Keratinocyte (primary cell): ENCODE results near the gene BHLHE23. TPM values are rescaled to one million over a fixed set of nuclear protein-coding genes. Genes with fewer than 3 reads are reported as not detected.

ENCODE experiments used
- DNase-seq: peaks from one replicate; pipeline ENCODE4 v3.0.0-alpha.2; 2011; ENCODE audit warnings: low read depth, missing footprints, low spot score
- FAIRE-seq: peaks from 2 replicates; lab custom pipeline; 2011; peaks lifted over from hg19 to GRCh38; lab: Jason Lieb, UNC
- H2AFZ ChIP-seq: 2 replicates; pipeline ENCODE4 v1.6.0; 2012; ENCODE audit warnings: low read length, control low read depth, inconsistent platforms; ENCODE audit not compliant: control insufficient read depth
- H3K27ac ChIP-seq: 2 replicates; pipeline ENCODE4 v1.5.1; 2011; ENCODE audit warnings: low read length; ENCODE audit not compliant: control insufficient read depth, insufficient read depth
- H3K27me3 ChIP-seq: 3 replicates; pipeline ENCODE4 v1.6.0; 2011; ENCODE audit warnings: low read length; ENCODE audit not compliant: control insufficient read depth, insufficient read depth; ENCODE audit errors: extremely low read depth
- H3K36me3 ChIP-seq, 2 experiments: 2 replicates in 1 of 2; 3 replicates in 1 of 2; pipeline ENCODE4 v1.5.1; 2011; ENCODE audit warnings: low read length in 2 of 2, mild to moderate bottlenecking in 1 of 2; ENCODE audit not compliant: control insufficient read depth in 2 of 2, insufficient read depth in 2 of 2; ENCODE audit errors: extremely low read depth in 1 of 2
- H3K4me1 ChIP-seq: 3 replicates; pipeline ENCODE4 v1.5.1; 2011; ENCODE audit warnings: low read length; ENCODE audit not compliant: control insufficient read depth, insufficient read depth; ENCODE audit errors: extremely low read depth
- H3K4me2 ChIP-seq: 3 replicates; pipeline ENCODE4 v1.6.0; 2011; ENCODE audit warnings: low read depth, low read length; ENCODE audit not compliant: control insufficient read depth, insufficient read depth; ENCODE audit errors: extremely low read depth
- H3K4me3 ChIP-seq, 3 experiments: fragments of 200-600 bp in 1 of 3; sonication (generic) in 1 of 3; 2 replicates in 2 of 3; 3 replicates in 1 of 3; pipeline ENCODE4 v1.5.1; 2011 to 2016; ENCODE audit warnings: low read length in 3 of 3, mild to moderate bottlenecking in 3 of 3, control low read depth in 2 of 3, inconsistent platforms in 1 of 3, low read depth in 1 of 3, mixed read lengths in 1 of 3, mixed run types in 1 of 3, moderate library complexity in 1 of 3; ENCODE audit not compliant: control insufficient read depth in 2 of 3, insufficient read depth in 2 of 3; ENCODE audit errors: extremely low read depth in 1 of 3
- H3K79me2 ChIP-seq: 2 replicates; pipeline ENCODE4 v1.6.0; 2012; ENCODE audit warnings: low read length; ENCODE audit not compliant: control insufficient read depth, insufficient read depth
- H3K9ac ChIP-seq: 3 replicates; pipeline ENCODE4 v1.6.0; 2011; ENCODE audit warnings: low read length; ENCODE audit not compliant: control insufficient read depth, insufficient read depth; ENCODE audit errors: extremely low read depth
- H3K9me1 ChIP-seq: 3 replicates; pipeline ENCODE4 v1.6.0; 2011; ENCODE audit warnings: low read length; ENCODE audit not compliant: control insufficient read depth, insufficient read depth; ENCODE audit errors: extremely low read depth
- H3K9me3 ChIP-seq: 2 replicates; pipeline ENCODE4 v1.5.1; 2012; ENCODE audit warnings: low read depth, low read length; ENCODE audit not compliant: control insufficient read depth
- H4K20me1 ChIP-seq: 3 replicates; pipeline ENCODE4 v1.6.0; 2011; ENCODE audit warnings: low read length; ENCODE audit not compliant: control insufficient read depth, insufficient read depth; ENCODE audit errors: extremely low read depth
- EZH2 ChIP-seq: IDR thresholded peaks from one replicate; pipeline ENCODE4 v1.6.1; 2012; ENCODE audit warnings: inconsistent platforms, mild to moderate bottlenecking, low read length, moderate library complexity
- dilution Hi-C: fragments of 300-500 bp; cut with MboI; formaldehyde crosslinking; loops from one replicate; pipeline ENCODE4 v1.7.0; 2020; ENCODE audit warnings: low sequenced_read_pairs; ENCODE audit not compliant: extremely low pct_ligation_motif_present
- polyA plus RNA-seq, 5 experiments: library from polyadenylated mRNA; depleted of rRNA in 3 of 5; stranded (reverse) in 3 of 5; stranded (forward) in 1 of 5; unstranded in 1 of 5; fragments of >200 nt; gene quantifications; 1 replicate in 1 of 5; 2 replicates in 3 of 5; 3 replicates in 1 of 5; pipeline versions ENCODE4 v1.2.1 to v1.2.3, GENCODE V29; 2011 to 2012; ENCODE audit warnings: missing spikeins in 2 of 5, low read depth in 1 of 5, low replicate concordance in 1 of 5
- TF ChIP-seq, protein P1 (sequence below), 3 experiments: IDR thresholded peaks in 1 of 3; conservative IDR thresholded peaks in 1 of 3; optimal IDR thresholded peaks in 1 of 3; 2 replicates in 2 of 3; 3 replicates in 1 of 3; pipeline versions ENCODE3 to v1.5.1; 2011; ENCODE audit warnings: low read length in 3 of 3, mild to moderate bottlenecking in 3 of 3, moderate library complexity in 2 of 3, control low read depth in 1 of 3, inconsistent platforms in 1 of 3; ENCODE audit not compliant: insufficient read depth in 2 of 3; ENCODE audit errors: extremely low read depth in 1 of 3

The BHLHE23 gene
- polyA plus RNA-seq, 1 donor (not counting 4 experiments of a cell fraction or from before 2014, with no cell fraction given), result not detected

DNA sequence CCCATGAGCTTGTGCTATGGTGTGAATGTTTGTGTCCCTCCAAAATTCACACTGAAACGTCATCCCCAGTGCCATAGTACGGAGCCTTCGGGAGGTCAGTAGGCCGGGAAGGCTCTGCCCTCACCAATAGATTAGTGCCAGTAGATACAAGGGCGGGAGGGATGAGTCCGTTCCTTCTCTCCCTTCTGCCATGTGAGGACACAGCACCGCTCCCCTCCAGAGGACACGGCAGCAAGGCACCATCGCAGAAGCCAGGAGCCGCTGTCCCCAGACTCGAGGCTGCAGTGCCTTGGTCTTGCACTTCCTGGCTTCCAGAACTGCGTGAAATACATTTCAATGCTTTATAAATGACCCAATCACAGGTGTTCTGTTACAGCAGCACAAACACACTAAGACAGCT lies 39.2 kb upstream of the BHLHE23 start:
- no peak for TF ChIP-seq EZH2
- TF ChIP-seq, protein P1, sequence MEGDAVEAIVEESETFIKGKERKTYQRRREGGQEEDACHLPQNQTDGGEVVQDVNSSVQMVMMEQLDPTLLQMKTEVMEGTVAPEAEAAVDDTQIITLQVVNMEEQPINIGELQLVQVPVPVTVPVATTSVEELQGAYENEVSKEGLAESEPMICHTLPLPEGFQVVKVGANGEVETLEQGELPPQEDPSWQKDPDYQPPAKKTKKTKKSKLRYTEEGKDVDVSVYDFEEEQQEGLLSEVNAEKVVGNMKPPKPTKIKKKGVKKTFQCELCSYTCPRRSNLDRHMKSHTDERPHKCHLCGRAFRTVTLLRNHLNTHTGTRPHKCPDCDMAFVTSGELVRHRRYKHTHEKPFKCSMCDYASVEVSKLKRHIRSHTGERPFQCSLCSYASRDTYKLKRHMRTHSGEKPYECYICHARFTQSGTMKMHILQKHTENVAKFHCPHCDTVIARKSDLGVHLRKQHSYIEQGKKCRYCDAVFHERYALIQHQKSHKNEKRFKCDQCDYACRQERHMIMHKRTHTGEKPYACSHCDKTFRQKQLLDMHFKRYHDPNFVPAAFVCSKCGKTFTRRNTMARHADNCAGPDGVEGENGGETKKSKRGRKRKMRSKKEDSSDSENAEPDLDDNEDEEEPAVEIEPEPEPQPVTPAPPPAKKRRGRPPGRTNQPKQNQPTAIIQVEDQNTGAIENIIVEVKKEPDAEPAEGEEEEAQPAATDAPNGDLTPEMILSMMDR (optimal IDR thresholded peaks at IDR 0.05 in 1 of 3, IDR thresholded peaks at IDR 0.05 in 1 of 3, conservative IDR thresholded peaks at IDR 0.05 in 1 of 3; ENCODE audit: extremely low read depth in 1 of 3, insufficient read depth in 2 of 3, low read length in 3 of 3), result no peak
- H3K4me3 ChIP-seq, result no peak overlapping the region
- H3K79me2 ChIP-seq, result no peaks in the 10 kb centered on the region
- no peaks in the 10 kb centered on the region for H3K9me1 ChIP-seq
- no peak overlapping the region for H3K9ac ChIP-seq
- no peaks in the 10 kb centered on the region for H4K20me1 ChIP-seq
- no peaks in the 10 kb centered on the region for H3K9me3 ChIP-seq
- H3K36me3 ChIP-seq, result no peaks in the 10 kb centered on the region
- H3K4me2 ChIP-seq, result no peak overlapping the region
- FAIRE-seq, result no peak
- dilution Hi-C loops, result no loop called here
- H3K27ac ChIP-seq, result no peak overlapping the region
- no peaks in the 10 kb centered on the region for H3K4me1 ChIP-seq
- no peak overlapping the region for H2AFZ ChIP-seq
- H3K27me3 ChIP-seq, result peaks cover 3% of the 10 kb centered on the region
- no peak for DNase-seq

DNA sequence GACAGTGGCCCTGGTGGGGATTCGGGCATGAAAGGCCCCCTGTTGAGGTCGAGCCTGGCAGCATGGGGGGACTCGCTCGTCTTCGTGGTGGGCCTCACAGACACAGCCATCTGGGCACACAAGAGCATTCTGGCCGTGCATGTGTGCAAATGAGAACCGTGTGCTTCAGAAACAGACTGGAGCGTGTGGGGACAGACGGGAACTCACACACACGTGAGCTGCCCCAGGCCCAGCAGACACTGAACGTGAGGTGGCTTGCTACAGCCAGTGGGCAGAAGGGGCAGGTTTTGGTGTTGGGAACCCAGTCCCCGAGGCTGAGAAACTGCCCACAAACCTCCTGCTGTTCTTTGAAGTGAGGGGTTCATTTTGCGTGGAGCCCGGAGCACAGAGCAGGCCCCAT lies 38.6 kb upstream of the BHLHE23 start:
- no peak overlapping the region for H3K4me2 ChIP-seq
- H3K27me3 ChIP-seq, result peaks cover 3% of the 10 kb centered on the region
- no peaks in the 10 kb centered on the region for H3K36me3 ChIP-seq
- H3K9me3 ChIP-seq, result no peaks in the 10 kb centered on the region
- DNase-seq (no peak), FAIRE-seq (no peak)
- TF ChIP-seq, protein P1 (optimal IDR thresholded peaks at IDR 0.05 in 1 of 3, IDR thresholded peaks at IDR 0.05 in 1 of 3, conservative IDR thresholded peaks at IDR 0.05 in 1 of 3; ENCODE audit: extremely low read depth in 1 of 3, insufficient read depth in 2 of 3, low read length in 3 of 3), result no peak
- TF ChIP-seq EZH2, result no peak
- no peak overlapping the region for H2AFZ ChIP-seq
- H3K9ac ChIP-seq, result no peak overlapping the region
- no peaks in the 10 kb centered on the region for H3K4me1 ChIP-seq
- no peaks in the 10 kb centered on the region for H3K79me2 ChIP-seq
- H4K20me1 ChIP-seq, result no peaks in the 10 kb centered on the region
- H3K4me3 ChIP-seq, result no peak overlapping the region
- H3K9me1 ChIP-seq, result no peaks in the 10 kb centered on the region
- dilution Hi-C loops, result no loop called here
- no peak overlapping the region for H3K27ac ChIP-seq
